Neural cell (in vitro differentiated cells): ENCODE data around the gene MUSTN1. TPM values are rescaled to one million over a fixed set of nuclear protein-coding genes. Genes with fewer than 3 reads are reported as not detected.

Source experiments
- H2AFZ ChIP-seq: fragments of 200-600, 300-800 bp; sonication (generic), shearing (Covaris generic); 2 replicates; pipeline ENCODE4 v1.6.0; 2014; ENCODE audit warnings: low read depth, mild to moderate bottlenecking, antibody characterized with exemption, low read length, moderate library complexity
- H3F3A ChIP-seq: fragments of 200-600 bp; shearing (Covaris generic); 2 replicates; pipeline ENCODE4 v1.6.1; 2016; ENCODE audit warnings: mild to moderate bottlenecking, moderate library complexity, mixed read lengths, antibody characterized with exemption, low read length; ENCODE audit not compliant: insufficient read depth, poor library complexity, severe bottlenecking
- H3K27ac ChIP-seq: fragments of 200-600, 300-800 bp; sonication (generic), shearing (Covaris generic); 2 replicates; pipeline ENCODE4 v1.5.1; 2014; ENCODE audit warnings: mild to moderate bottlenecking, low read length, moderate library complexity
- H3K27me3 ChIP-seq: fragments of 300-800, 200-600 bp; sonication (generic), shearing (Covaris generic); 2 replicates; pipeline ENCODE4 v1.6.0; 2014; ENCODE audit warnings: mild to moderate bottlenecking, low read depth, low read length, moderate library complexity; ENCODE audit not compliant: insufficient read depth
- H3K36me3 ChIP-seq: fragments of 300-800, 200-600 bp; sonication (generic), shearing (Covaris generic); 2 replicates; pipeline ENCODE4 v1.5.1; 2014; ENCODE audit warnings: mild to moderate bottlenecking, antibody characterized with exemption, low read length, moderate library complexity; ENCODE audit not compliant: insufficient read depth
- H3K4me2 ChIP-seq: fragments of 300-800, 200-600 bp; sonication (generic), shearing (Covaris generic); 2 replicates; pipeline ENCODE4 v1.6.0; 2014; ENCODE audit warnings: mild to moderate bottlenecking, low read length
- H3K4me3 ChIP-seq: fragments of 300-800, 200-600 bp; sonication (generic), shearing (Covaris generic); 2 replicates; pipeline ENCODE4 v1.5.1; 2014; ENCODE audit warnings: mild to moderate bottlenecking, low read length, moderate library complexity
- H3K79me2 ChIP-seq: fragments of 200-600 bp; shearing (Covaris generic); replicated peaks from 2 replicates; pipeline ENCODE4 v1.6.0; 2014; ENCODE audit warnings: mild to moderate bottlenecking, low read length, moderate library complexity; ENCODE audit not compliant: insufficient read depth
- H3K9ac ChIP-seq: fragments of 300-800, 200-600 bp; sonication (generic), shearing (Covaris generic); 2 replicates; pipeline ENCODE4 v1.6.1; 2016; ENCODE audit warnings: mild to moderate bottlenecking, low read length, mixed read lengths
- H3K9me2 ChIP-seq: fragments of 200-600 bp; shearing (Covaris generic); 2 replicates; pipeline ENCODE4 v1.6.1; 2016; ENCODE audit warnings: mild to moderate bottlenecking, low read length, mixed read lengths; ENCODE audit not compliant: insufficient read depth
- H3K9me3 ChIP-seq: fragments of 200-600, 300-800 bp; sonication (generic), shearing (Covaris generic); 2 replicates; pipeline ENCODE4 v1.6.1; 2016; ENCODE audit warnings: mild to moderate bottlenecking, mixed run types, low read length, moderate library complexity, mixed read lengths
- H4K20me1 ChIP-seq: fragments of 200-600 bp; shearing (Covaris generic); 2 replicates; pipeline ENCODE4 v1.6.1; 2016; ENCODE audit warnings: mild to moderate bottlenecking, mixed run types; ENCODE audit not compliant: insufficient read depth
- EP300 ChIP-seq: fragments of 450-650 bp; conservative IDR thresholded peaks from 2 replicates; pipeline ENCODE4 v1.6.1; 2014; ENCODE audit warnings: antibody characterized with exemption, mild to moderate bottlenecking, moderate library complexity; ENCODE audit not compliant: poor library complexity, severe bottlenecking
- EZH2 ChIP-seq: fragments of 200-600, 300-800 bp; shearing (Covaris generic), sonication (generic); IDR thresholded peaks from 2 replicates; pipeline ENCODE4 v1.6.1; 2014; ENCODE audit warnings: antibody characterized with exemption, low read length, borderline replicate concordance, mild to moderate bottlenecking; ENCODE audit not compliant: insufficient read depth, poor library complexity, severe bottlenecking
- MXI1 ChIP-seq: fragments of 450-650 bp; conservative IDR thresholded peaks from 2 replicates; pipeline ENCODE4 v1.6.1; 2014; ENCODE audit warnings: antibody characterized with exemption, mild to moderate bottlenecking; ENCODE audit not compliant: poor library complexity, severe bottlenecking
- POLR2AphosphoS5 ChIP-seq: IDR thresholded peaks from 2 replicates; pipeline ENCODE4 v1.6.1; 2012
- RAD21 ChIP-seq: fragments of 450-650 bp; conservative IDR thresholded peaks from 2 replicates; pipeline ENCODE4 v1.6.1; 2014; ENCODE audit warnings: antibody characterized with exemption, mild to moderate bottlenecking, moderate library complexity
- SMC3 ChIP-seq: fragments of 450-650 bp; conservative IDR thresholded peaks from 2 replicates; pipeline ENCODE4 v1.6.1; 2014; ENCODE audit warnings: antibody characterized with exemption, mild to moderate bottlenecking, moderate library complexity; ENCODE audit not compliant: poor library complexity
- TAF1 ChIP-seq: IDR thresholded peaks from 2 replicates; pipeline ENCODE4 v1.6.1; 2012; ENCODE audit warnings: low read depth
- polyA plus RNA-seq: library from polyadenylated mRNA; depleted of rRNA; stranded (reverse); fragments of >200 nt; gene quantifications from 2 replicates; pipeline ENCODE4 v1.2.3, GENCODE V29; 2014
- TF ChIP-seq, protein P1 (sequence below): IDR thresholded peaks from 2 replicates; pipeline ENCODE4 v1.6.1; 2012; ENCODE audit warnings: borderline replicate concordance
- TF ChIP-seq, protein P2 (sequence below): fragments of 450-650 bp; IDR thresholded peaks from 2 replicates; pipeline ENCODE4 v1.5.1; 2014; ENCODE audit warnings: antibody characterized with exemption, mild to moderate bottlenecking, moderate library complexity; ENCODE audit not compliant: poor library complexity, severe bottlenecking

Gene MUSTN1
- polyA plus RNA-seq, 1 donor from 2014 or later = not detected

DNA sequence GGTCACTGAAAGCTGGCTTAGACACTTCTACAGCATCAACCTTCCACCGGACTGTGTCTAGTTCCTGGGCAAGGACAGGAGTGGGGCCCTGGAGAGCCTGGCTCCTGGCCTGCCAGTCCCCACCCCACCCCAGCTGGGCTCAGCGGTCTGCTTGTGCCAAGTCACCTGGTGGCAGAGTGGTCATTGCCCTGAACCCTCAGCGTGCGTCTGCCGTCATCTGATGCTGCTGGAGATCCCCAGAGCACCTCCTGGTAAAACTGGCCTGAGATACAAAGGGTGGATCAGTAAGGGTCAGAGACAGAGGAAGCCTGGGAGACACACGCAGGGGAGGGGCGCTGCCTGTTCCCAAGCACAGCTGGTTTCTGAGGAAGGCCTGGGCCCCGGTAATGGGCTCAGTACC, 21.0 kb downstream of the MUSTN1 start:
- Histone ChIP-seq H3K79me2 (no peaks in the 10 kb centered on the region), H3K27me3 (no peaks in the 10 kb centered on the region), H3K4me3 (no peak overlapping the region), H3K9me2 (no peaks in the 10 kb centered on the region), H3K9ac (no peak overlapping the region), H3K9me3 (no peaks in the 10 kb centered on the region), H3K36me3 (no peaks in the 10 kb centered on the region), H2AFZ (no peak overlapping the region), H4K20me1 (no peaks in the 10 kb centered on the region), H3K4me2 (no peak overlapping the region), H3K27ac (no peak overlapping the region), H3F3A (no peaks in the 10 kb centered on the region)
- TF ChIP-seq, protein P1, sequence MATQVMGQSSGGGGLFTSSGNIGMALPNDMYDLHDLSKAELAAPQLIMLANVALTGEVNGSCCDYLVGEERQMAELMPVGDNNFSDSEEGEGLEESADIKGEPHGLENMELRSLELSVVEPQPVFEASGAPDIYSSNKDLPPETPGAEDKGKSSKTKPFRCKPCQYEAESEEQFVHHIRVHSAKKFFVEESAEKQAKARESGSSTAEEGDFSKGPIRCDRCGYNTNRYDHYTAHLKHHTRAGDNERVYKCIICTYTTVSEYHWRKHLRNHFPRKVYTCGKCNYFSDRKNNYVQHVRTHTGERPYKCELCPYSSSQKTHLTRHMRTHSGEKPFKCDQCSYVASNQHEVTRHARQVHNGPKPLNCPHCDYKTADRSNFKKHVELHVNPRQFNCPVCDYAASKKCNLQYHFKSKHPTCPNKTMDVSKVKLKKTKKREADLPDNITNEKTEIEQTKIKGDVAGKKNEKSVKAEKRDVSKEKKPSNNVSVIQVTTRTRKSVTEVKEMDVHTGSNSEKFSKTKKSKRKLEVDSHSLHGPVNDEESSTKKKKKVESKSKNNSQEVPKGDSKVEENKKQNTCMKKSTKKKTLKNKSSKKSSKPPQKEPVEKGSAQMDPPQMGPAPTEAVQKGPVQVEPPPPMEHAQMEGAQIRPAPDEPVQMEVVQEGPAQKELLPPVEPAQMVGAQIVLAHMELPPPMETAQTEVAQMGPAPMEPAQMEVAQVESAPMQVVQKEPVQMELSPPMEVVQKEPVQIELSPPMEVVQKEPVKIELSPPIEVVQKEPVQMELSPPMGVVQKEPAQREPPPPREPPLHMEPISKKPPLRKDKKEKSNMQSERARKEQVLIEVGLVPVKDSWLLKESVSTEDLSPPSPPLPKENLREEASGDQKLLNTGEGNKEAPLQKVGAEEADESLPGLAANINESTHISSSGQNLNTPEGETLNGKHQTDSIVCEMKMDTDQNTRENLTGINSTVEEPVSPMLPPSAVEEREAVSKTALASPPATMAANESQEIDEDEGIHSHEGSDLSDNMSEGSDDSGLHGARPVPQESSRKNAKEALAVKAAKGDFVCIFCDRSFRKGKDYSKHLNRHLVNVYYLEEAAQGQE = no peak
- TF ChIP-seq MXI1 = no peak
- TF ChIP-seq, protein P2, sequence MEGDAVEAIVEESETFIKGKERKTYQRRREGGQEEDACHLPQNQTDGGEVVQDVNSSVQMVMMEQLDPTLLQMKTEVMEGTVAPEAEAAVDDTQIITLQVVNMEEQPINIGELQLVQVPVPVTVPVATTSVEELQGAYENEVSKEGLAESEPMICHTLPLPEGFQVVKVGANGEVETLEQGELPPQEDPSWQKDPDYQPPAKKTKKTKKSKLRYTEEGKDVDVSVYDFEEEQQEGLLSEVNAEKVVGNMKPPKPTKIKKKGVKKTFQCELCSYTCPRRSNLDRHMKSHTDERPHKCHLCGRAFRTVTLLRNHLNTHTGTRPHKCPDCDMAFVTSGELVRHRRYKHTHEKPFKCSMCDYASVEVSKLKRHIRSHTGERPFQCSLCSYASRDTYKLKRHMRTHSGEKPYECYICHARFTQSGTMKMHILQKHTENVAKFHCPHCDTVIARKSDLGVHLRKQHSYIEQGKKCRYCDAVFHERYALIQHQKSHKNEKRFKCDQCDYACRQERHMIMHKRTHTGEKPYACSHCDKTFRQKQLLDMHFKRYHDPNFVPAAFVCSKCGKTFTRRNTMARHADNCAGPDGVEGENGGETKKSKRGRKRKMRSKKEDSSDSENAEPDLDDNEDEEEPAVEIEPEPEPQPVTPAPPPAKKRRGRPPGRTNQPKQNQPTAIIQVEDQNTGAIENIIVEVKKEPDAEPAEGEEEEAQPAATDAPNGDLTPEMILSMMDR = no peak
- TF ChIP-seq EZH2 = no peak
- TF ChIP-seq POLR2AphosphoS5 = no peak
- no peak for TF ChIP-seq TAF1
- no peak for TF ChIP-seq SMC3
- TF ChIP-seq EP300 = no peak
- no peak for TF ChIP-seq RAD21

DNA sequence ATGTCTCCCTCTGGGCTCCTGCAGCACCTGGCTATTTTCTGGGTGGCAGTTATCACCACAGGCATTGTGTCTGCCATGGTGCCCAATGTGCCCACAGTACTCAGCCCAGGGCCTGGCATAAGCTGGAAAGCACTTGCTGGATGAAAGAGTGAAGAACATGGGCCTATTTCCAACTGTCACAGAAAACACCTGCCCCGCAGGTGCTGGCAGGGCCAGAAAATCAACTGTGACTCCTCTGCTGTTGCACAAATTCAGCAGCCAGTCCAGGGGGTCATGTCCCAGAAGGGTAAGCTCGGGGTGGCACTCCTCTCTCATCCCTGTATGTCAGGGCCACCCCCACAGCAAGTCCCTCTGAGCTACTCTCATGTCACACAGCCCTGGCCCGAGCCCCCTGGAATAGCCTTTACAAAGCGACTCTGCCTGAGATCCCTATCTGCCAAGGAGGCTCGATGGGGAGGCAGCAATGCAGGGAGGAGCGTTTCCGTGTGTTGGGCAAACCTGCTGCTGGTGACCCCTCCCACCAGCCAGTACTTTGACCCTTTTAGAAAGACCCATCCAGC, 23.3 kb downstream of the MUSTN1 start:
- no peak for TF ChIP-seq RAD21
- no peak for TF ChIP-seq TAF1
- no peak for TF ChIP-seq EZH2
- no peak for TF ChIP-seq SMC3
- no peak for TF ChIP-seq EP300
- TF ChIP-seq, protein P2 = no peak
- no peak for TF ChIP-seq POLR2AphosphoS5
- TF ChIP-seq, protein P1 = no peak
- TF ChIP-seq MXI1 = no peak
- Histone ChIP-seq H4K20me1 (no peaks in the 10 kb centered on the region), H3K27me3 (no peaks in the 10 kb centered on the region), H3K9me2 (no peaks in the 10 kb centered on the region), H2AFZ (no peak overlapping the region), H3K27ac (no peak overlapping the region), H3K4me3 (no peak overlapping the region), H3F3A (no peaks in the 10 kb centered on the region), H3K4me2 (no peak overlapping the region), H3K36me3 (no peaks in the 10 kb centered on the region), H3K9me3 (no peaks in the 10 kb centered on the region), H3K9ac (no peak overlapping the region), H3K79me2 (no peaks in the 10 kb centered on the region)
